ENCODE results near the gene CLRN1.

Gene CLRN1

GRCh38 chr3:150887031-150887430, 85.5 kb downstream of the CLRN1 start:
- Histone ChIP-seq H3F3A (ENCODE audit: low read depth) (no peaks in the 10 kb centered on the region), H3K4me1 (ENCODE audit: insufficient read depth, low read length, poor library complexity, severe bottlenecking) (no peaks in the 10 kb centered on the region), H3K9me2 (replicated peaks; ENCODE audit: low read depth, low read length) (no peaks in the 10 kb centered on the region), H3K4me3 (ENCODE audit: low read length, poor library complexity, severe bottlenecking) (no peak overlapping the region), H3K27me3 (ENCODE audit: insufficient read depth, low read length, poor library complexity, severe bottlenecking) (no peaks in the 10 kb centered on the region), H2AFZ (ENCODE audit: low read length) (no peak overlapping the region), H3K9me3 (ENCODE audit: insufficient read depth, low read depth, low read length) (no peaks in the 10 kb centered on the region), H4K20me1 (ENCODE audit: insufficient read depth, low read length, poor library complexity, severe bottlenecking) (no peaks in the 10 kb centered on the region), H3K79me2 (ENCODE audit: insufficient read depth, low read length) (no peaks in the 10 kb centered on the region), H3K4me2 (ENCODE audit: low read depth, low read length, poor library complexity, severe bottlenecking) (no peak overlapping the region), H3K36me3 (ENCODE audit: insufficient read depth, low read length) (no peaks in the 10 kb centered on the region), H3K9ac (ENCODE audit: low read depth, low read length, poor library complexity, severe bottlenecking) (no peak overlapping the region)
- no peak for TF ChIP-seq CTCF (conservative IDR thresholded peaks at IDR 0.05; ENCODE audit: low read length)
- no peak for TF ChIP-seq EZH2phosphoT487 (IDR thresholded peaks at IDR 0.05; ENCODE audit: borderline replicate concordance)

GRCh38 chr3:150885535-150885934, 87.0 kb downstream of the CLRN1 start:
- no peaks in the 10 kb centered on the region for H3K36me3 ChIP-seq (ENCODE audit: insufficient read depth, low read length)
- no peaks in the 10 kb centered on the region for H4K20me1 ChIP-seq (ENCODE audit: insufficient read depth, low read length, poor library complexity, severe bottlenecking)
- H3F3A ChIP-seq (ENCODE audit: low read depth): no peaks in the 10 kb centered on the region
- H3K9ac ChIP-seq (ENCODE audit: low read depth, low read length, poor library complexity, severe bottlenecking): no peak overlapping the region
- H3K27me3 ChIP-seq (ENCODE audit: insufficient read depth, low read length, poor library complexity, severe bottlenecking): no peaks in the 10 kb centered on the region
- H3K9me3 ChIP-seq (ENCODE audit: insufficient read depth, low read depth, low read length): no peaks in the 10 kb centered on the region
- no peak overlapping the region for H3K4me2 ChIP-seq (ENCODE audit: low read depth, low read length, poor library complexity, severe bottlenecking)
- no peak overlapping the region for H3K4me3 ChIP-seq (ENCODE audit: low read length, poor library complexity, severe bottlenecking)
- no peak overlapping the region for H2AFZ ChIP-seq (ENCODE audit: low read length)
- no peaks in the 10 kb centered on the region for H3K9me2 ChIP-seq (replicated peaks; ENCODE audit: low read depth, low read length)
- TF ChIP-seq CTCF (conservative IDR thresholded peaks at IDR 0.05; ENCODE audit: low read length) (no peak), EZH2phosphoT487 (IDR thresholded peaks at IDR 0.05; ENCODE audit: borderline replicate concordance) (no peak)
- H3K4me1 ChIP-seq (ENCODE audit: insufficient read depth, low read length, poor library complexity, severe bottlenecking): no peaks in the 10 kb centered on the region
- no peaks in the 10 kb centered on the region for H3K79me2 ChIP-seq (ENCODE audit: insufficient read depth, low read length)

- H3K4me2 ChIP-seq (ENCODE audit: low read depth, low read length, poor library complexity, severe bottlenecking): no peak overlapping the region
- no peak for TF ChIP-seq CTCF (conservative IDR thresholded peaks at IDR 0.05; ENCODE audit: low read length)
- TF ChIP-seq EZH2phosphoT487 (IDR thresholded peaks at IDR 0.05; ENCODE audit: borderline replicate concordance): no peak
- H3K9me2 ChIP-seq (replicated peaks; ENCODE audit: low read depth, low read length): no peaks in the 10 kb centered on the region
- H3K4me3 ChIP-seq (ENCODE audit: low read length, poor library complexity, severe bottlenecking): no peak overlapping the region
- H3K9ac ChIP-seq (ENCODE audit: low read depth, low read length, poor library complexity, severe bottlenecking): no peak overlapping the region
- H3K79me2 ChIP-seq (ENCODE audit: insufficient read depth, low read length): no peaks in the 10 kb centered on the region
- H2AFZ ChIP-seq (ENCODE audit: low read length): no peak overlapping the region
- no peaks in the 10 kb centered on the region for H3K36me3 ChIP-seq (ENCODE audit: insufficient read depth, low read length)
- no peaks in the 10 kb centered on the region for H3K27me3 ChIP-seq (ENCODE audit: insufficient read depth, low read length, poor library complexity, severe bottlenecking)
- no peaks in the 10 kb centered on the region for H3K9me3 ChIP-seq (ENCODE audit: insufficient read depth, low read depth, low read length)
- no peaks in the 10 kb centered on the region for H3F3A ChIP-seq (ENCODE audit: low read depth)
- H3K4me1 ChIP-seq (ENCODE audit: insufficient read depth, low read length, poor library complexity, severe bottlenecking): no peaks in the 10 kb centered on the region
- no peaks in the 10 kb centered on the region for H4K20me1 ChIP-seq (ENCODE audit: insufficient read depth, low read length, poor library complexity, severe bottlenecking)
These were observed 93.4 kb downstream of the CLRN1 start for GRCh38 chr3:150878996-150879575.
